Keratinocyte (primary cell): ENCODE data around the gene SLF2.

Experiments
- CTCF ChIP-seq, 3 experiments: IDR thresholded peaks in 1 of 3; conservative IDR thresholded peaks in 1 of 3; optimal IDR thresholded peaks in 1 of 3; 2 replicates in 2 of 3; 3 replicates in 1 of 3; pipeline versions ENCODE3 to v1.5.1; 2011; ENCODE audit warnings: low read length in 3 of 3, mild to moderate bottlenecking in 3 of 3, moderate library complexity in 2 of 3, control low read depth in 1 of 3, inconsistent platforms in 1 of 3; ENCODE audit not compliant: insufficient read depth in 2 of 3; ENCODE audit errors: extremely low read depth in 1 of 3
- EZH2 ChIP-seq: IDR thresholded peaks from one replicate; pipeline ENCODE4 v1.6.1; 2012; ENCODE audit warnings: inconsistent platforms, mild to moderate bottlenecking, low read length, moderate library complexity

DNA sequence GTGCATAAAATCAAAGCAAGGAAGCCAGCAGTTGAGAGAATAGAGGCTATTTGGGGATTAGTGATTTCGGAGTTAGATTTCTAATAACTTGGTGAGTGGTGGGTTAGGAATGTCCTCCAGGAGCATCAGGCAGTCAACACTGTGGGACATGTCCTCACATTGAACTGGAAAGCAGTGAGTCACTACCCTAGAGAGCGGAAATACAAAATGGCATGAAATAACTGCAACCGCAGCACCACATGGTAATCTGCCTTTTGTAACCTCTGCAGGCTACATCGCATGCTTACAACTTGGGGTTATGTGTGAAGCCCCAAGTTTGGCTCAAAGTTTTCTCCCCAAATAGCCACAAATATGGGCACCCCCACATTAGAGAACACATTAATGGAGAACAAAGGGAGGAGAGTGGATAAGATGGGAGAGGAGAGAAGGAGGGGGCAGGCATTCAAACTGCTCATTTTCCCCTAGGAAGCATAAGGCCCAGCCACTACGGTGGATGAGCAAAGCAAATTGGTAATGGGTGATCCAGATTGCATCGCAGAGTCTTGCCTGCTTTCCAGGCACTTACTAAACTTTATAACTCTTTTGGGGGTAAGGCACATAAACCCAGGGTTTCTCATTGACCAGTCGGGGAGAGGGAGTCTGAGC is 22.0 kb upstream of the SLF2 start:
- TF ChIP-seq CTCF (optimal IDR thresholded peaks at IDR 0.05 in 1 of 3, IDR thresholded peaks at IDR 0.05 in 1 of 3, conservative IDR thresholded peaks at IDR 0.05 in 1 of 3; ENCODE audit: extremely low read depth in 1 of 3, insufficient read depth in 2 of 3, low read length in 3 of 3), result no peak
- no peak for TF ChIP-seq EZH2
